Small intestine (tissue), 7 donors: Measurements from ENCODE around the gene WDR59. TPM values are rescaled to one million over a fixed set of nuclear protein-coding genes. Genes with fewer than 3 reads are reported as not detected.
"Not testable (repeated sequence)": the region's sequence is repeated elsewhere in the genome, so short reads cannot be mapped to it uniquely, and the experiment has no call there.

Source experiments
- DNase-seq, 2 donors: peaks; one replicate each; pipeline versions ENCODE4 v3.0.0 to v3.0.0-alpha.2; 2013
- FAIRE-seq: peaks from 2 replicates; lab custom pipeline; 2012; peaks lifted over from hg19 to GRCh38; lab: Jason Lieb, UNC
- H3K27ac ChIP-seq, 3 donors: one replicate each; pipeline ENCODE4 v1.5.1; 2013; ENCODE audit warnings: low read length in 2 of 3, mild to moderate bottlenecking in 2 of 3, control low read depth in 1 of 3, inconsistent platforms in 1 of 3, low read depth in 1 of 3, moderate library complexity in 1 of 3
- H3K27me3 ChIP-seq, 3 donors: one replicate each; pipeline ENCODE4 v1.6.1; 2013; ENCODE audit warnings: low read length in 3 of 3, inconsistent platforms in 1 of 3; ENCODE audit not compliant: control insufficient read depth in 3 of 3, insufficient read depth in 3 of 3
- H3K36me3 ChIP-seq, 3 donors: one replicate each; pipeline ENCODE4 v1.6.1; 2013; ENCODE audit warnings: low read length in 3 of 3, inconsistent platforms in 1 of 3, low read depth in 1 of 3, mild to moderate bottlenecking in 1 of 3, moderate library complexity in 1 of 3; ENCODE audit not compliant: control insufficient read depth in 3 of 3, insufficient read depth in 2 of 3
- H3K4me1 ChIP-seq, 3 donors: one replicate each; pipeline ENCODE4 v1.6.1; 2013; ENCODE audit warnings: low read length in 2 of 3, inconsistent platforms in 1 of 3, low read depth in 1 of 3, mild to moderate bottlenecking in 1 of 3, moderate library complexity in 1 of 3; ENCODE audit not compliant: control insufficient read depth in 3 of 3, insufficient read depth in 2 of 3
- H3K4me3 ChIP-seq, 3 donors: one replicate each; pipeline ENCODE4 v1.5.1; 2013; ENCODE audit warnings: low read length in 3 of 3, control low read depth in 1 of 3, inconsistent platforms in 1 of 3, low read depth in 1 of 3, mild to moderate bottlenecking in 1 of 3, moderate library complexity in 1 of 3
- H3K9me3 ChIP-seq, 2 donors: one replicate each; pipeline ENCODE4 v1.6.1; 2013; ENCODE audit warnings: low read depth in 1 of 2, low read length in 1 of 2; ENCODE audit not compliant: control insufficient read depth in 2 of 2, insufficient read depth in 1 of 2
- WGBS, 3 donors: extraction: QIAGEN DNeasy Blood & Tissue Kit; methylation state at CpG; one replicate each; pipeline ENCODE4 v1.1.7; 2013; 5-methylcytosine and 5-hydroxymethylcytosine counted together
- polyA plus RNA-seq, 4 donors: library from polyadenylated mRNA; stranded (reverse) in 3 of 4; unstranded in 1 of 4; fragments of 200-250 nt in 3 of 4; fragments of 120-200 nt in 1 of 4; gene quantifications; one replicate each; pipeline versions ENCODE4 v1.2.1 to v1.2.3, GENCODE V29; 2013
- donor health status: healthy with polysubstance abuse.
- donor health status: control.
- donor health status: control.
- donor health status: Bipolar disorder and iron deficiency.
- donor health status: healthy.

WDR59 gene
- polyA plus RNA-seq, 4 donors, result 13.9 to 68.9 (median 25.2) TPM

- Histone ChIP-seq H3K4me1 (peaks cover 0 to 3% (median 0%) of the 10 kb centered on the region in 3 donors), H3K27ac (no peak overlapping the region), H3K27me3 (peaks cover 0 to 3% (median 2%) of the 10 kb centered on the region in 3 donors), H3K36me3 (no peaks in the 10 kb centered on the region), H3K4me3 (no peak overlapping the region), H3K9me3 (no peaks in the 10 kb centered on the region)
- 86 to 90% (median 88%) methylated on average over 4 of the region's 4 CpGs for WGBS, 3 donors
- DNase-seq, result no peak
- no peak for FAIRE-seq
Measured at GRCh38 chr16:74846714-74847113, 138.2 kb downstream of the WDR59 start.

GRCh38 chr16:74844041-74844980 lies 140.6 kb downstream of the WDR59 start:
- Histone ChIP-seq H3K4me1 (no peaks in the 10 kb centered on the region), H3K9me3 (no peaks in the 10 kb centered on the region), H3K4me3 (no peak overlapping the region), H3K36me3 (no peaks in the 10 kb centered on the region), H3K27ac (no peak overlapping the region), H3K27me3 (peaks cover 0 to 3% (median 2%) of the 10 kb centered on the region in 3 donors)
- FAIRE-seq (no peak), DNase-seq (no peak)
- WGBS, 3 donors, result 78 to 83% (median 82%) methylated on average over 19 to 20 of the region's 20 CpGs

GRCh38 chr16:74843381-74844035 lies 141.4 kb downstream of the WDR59 start:
- DNase-seq, result peak; percentile 9 to 67
- H3K4me3 ChIP-seq, H3K27ac ChIP-seq, H3K36me3 ChIP-seq, H3K27me3 ChIP-seq, H3K9me3 ChIP-seq, FAIRE-seq, H3K4me1 ChIP-seq: not testable (repeated sequence)
- 86 to 87% (median 86%) methylated on average over 14 of the region's 14 CpGs for WGBS, 3 donors

GRCh38 chr16:74842413-74842812 lies 142.5 kb downstream of the WDR59 start:
- H3K27ac ChIP-seq, result no peak overlapping the region

GRCh38 chr16:74841904-74842303 lies 143.0 kb downstream of the WDR59 start:
- H3K4me3 ChIP-seq, result no peak overlapping the region
- no peak for FAIRE-seq
- no peak for DNase-seq
- H3K36me3 ChIP-seq, result no peaks in the 10 kb centered on the region
- H3K27ac ChIP-seq, result no peak overlapping the region
- WGBS, 3 donors, result 37 to 52% (median 42%) methylated on average over 3 of the region's 3 CpGs
- H3K9me3 ChIP-seq, result no peaks in the 10 kb centered on the region
- H3K27me3 ChIP-seq, result peaks cover 0 to 3% (median 2%) of the 10 kb centered on the region in 3 donors
- H3K4me1 ChIP-seq, result no peaks in the 10 kb centered on the region

More at GRCh38 chr16:74842413-74842812, 142.5 kb downstream of the WDR59 start:
- 59 to 67% (median 67%) methylated on average over 6 of the region's 6 CpGs for WGBS, 3 donors
- DNase-seq (no peak), FAIRE-seq (no peak)
- Histone ChIP-seq H3K9me3 (no peaks in the 10 kb centered on the region), H3K4me3 (no peak overlapping the region), H3K27me3 (peaks cover 0 to 3% (median 2%) of the 10 kb centered on the region in 3 donors), H3K4me1 (no peaks in the 10 kb centered on the region), H3K36me3 (no peaks in the 10 kb centered on the region)

- H3K36me3 ChIP-seq, result no peaks in the 10 kb centered on the region
- no peak overlapping the region for H3K4me3 ChIP-seq
- H3K9me3 ChIP-seq, result no peaks in the 10 kb centered on the region
- H3K4me1 ChIP-seq, result no peaks in the 10 kb centered on the region
- peaks cover 0 to 3% (median 2%) of the 10 kb centered on the region in 3 donors for H3K27me3 ChIP-seq
- FAIRE-seq (no peak), DNase-seq (no peak)
- no peak overlapping the region for H3K27ac ChIP-seq
- WGBS, 3 donors, result 38 to 71% (median 57%) methylated on average over 2 of the region's 2 CpGs
Measured at GRCh38 chr16:74841469-74841868, 143.5 kb downstream of the WDR59 start.

GRCh38 chr16:74837056-74837455 lies 147.9 kb downstream of the WDR59 start:
- no peak overlapping the region for H3K4me3 ChIP-seq
- H3K4me1 ChIP-seq, result no peaks in the 10 kb centered on the region
- no peak overlapping the region for H3K27ac ChIP-seq
- no peaks in the 10 kb centered on the region for H3K36me3 ChIP-seq
- 83 to 91% (median 90%) methylated on average over 4 of the region's 4 CpGs for WGBS, 3 donors
- H3K9me3 ChIP-seq, result no peaks in the 10 kb centered on the region
- peaks cover 0 to 3% (median 0%) of the 10 kb centered on the region in 3 donors for H3K27me3 ChIP-seq
- no peak for FAIRE-seq
- no peak for DNase-seq

GRCh38 chr16:74836111-74836671 lies 148.7 kb downstream of the WDR59 start:
- Histone ChIP-seq H3K27me3 (no peaks in the 10 kb centered on the region), H3K4me3 (no peak overlapping the region), H3K9me3 (no peaks in the 10 kb centered on the region), H3K27ac (no peak overlapping the region), H3K36me3 (no peaks in the 10 kb centered on the region), H3K4me1 (no peaks in the 10 kb centered on the region)
- DNase-seq (no peak), FAIRE-seq (no peak)
- 76 to 85% (median 81%) methylated on average over 8 of the region's 8 CpGs for WGBS, 3 donors
